Neuronal stem cell (in vitro differentiated cells): Measurements from ENCODE around the gene PSAPL1. TPM values are rescaled to one million over a fixed set of nuclear protein-coding genes. Genes with fewer than 3 reads are reported as not detected.

Source experiments
- DNase-seq: peaks from one replicate; pipeline ENCODE4 v3.0.0-alpha.2; 2013; ENCODE audit warnings: low spot score
- H2AFZ ChIP-seq: one replicate; pipeline ENCODE4 v1.6.1; 2013; ENCODE audit warnings: mild to moderate bottlenecking, low read length, inconsistent platforms
- H2AK5ac ChIP-seq: 2 replicates; pipeline ENCODE4 v1.6.1; 2013; ENCODE audit warnings: low read depth, mild to moderate bottlenecking, inconsistent platforms, low read length, moderate library complexity, mixed read lengths
- H2BK120ac ChIP-seq: 2 replicates; pipeline ENCODE4 v1.6.1; 2013; ENCODE audit warnings: low read depth, mild to moderate bottlenecking, inconsistent platforms, low read length, moderate library complexity, mixed read lengths
- H2BK12ac ChIP-seq: one replicate; pipeline ENCODE4 v1.6.1; 2013; ENCODE audit warnings: low read length, inconsistent platforms
- H2BK15ac ChIP-seq: 2 replicates; pipeline ENCODE4 v1.6.1; 2013; ENCODE audit warnings: mild to moderate bottlenecking, low read length, inconsistent platforms, mixed read lengths
- H2BK5ac ChIP-seq: one replicate; pipeline ENCODE4 v1.6.1; 2013; ENCODE audit warnings: inconsistent platforms, mild to moderate bottlenecking, low read length, moderate library complexity
- H3K14ac ChIP-seq: one replicate; pipeline ENCODE4 v1.6.1; 2013; ENCODE audit warnings: low read length, inconsistent platforms
- H3K18ac ChIP-seq: 2 replicates; pipeline ENCODE4 v1.6.1; 2013; ENCODE audit warnings: low read length, inconsistent platforms
- H3K23ac ChIP-seq: 2 replicates; pipeline ENCODE4 v1.6.1; 2013; ENCODE audit warnings: low read depth, mild to moderate bottlenecking, mixed read lengths, low read length, inconsistent platforms; ENCODE audit not compliant: poor library complexity
- H3K27ac ChIP-seq: replicated peaks from 3 replicates; pipeline ENCODE4 v1.5.1; 2013; ENCODE audit warnings: low read length, inconsistent platforms
- H3K27me3 ChIP-seq, 3 experiments: 2 replicates each; pipeline ENCODE4 v1.6.1; 2013; ENCODE audit warnings: low read length in 3 of 3, mild to moderate bottlenecking in 2 of 3, inconsistent platforms in 1 of 3, low read depth in 1 of 3, mixed read lengths in 1 of 3, moderate library complexity in 1 of 3; ENCODE audit not compliant: control insufficient read depth in 3 of 3, insufficient read depth in 3 of 3
- H3K36me3 ChIP-seq, 2 donors: replicated peaks in 1 of 2; 2 replicates each; pipeline ENCODE4 v1.6.1; 2013; ENCODE audit warnings: low read length in 2 of 2; ENCODE audit not compliant: control insufficient read depth in 2 of 2, insufficient read depth in 2 of 2
- H3K4ac ChIP-seq: 2 replicates; pipeline ENCODE4 v1.6.1; 2013; ENCODE audit warnings: inconsistent platforms, mild to moderate bottlenecking, low read length, moderate library complexity
- H3K4me1 ChIP-seq, 2 donors: 1 replicate in 1 of 2; 2 replicates in 1 of 2; pipeline ENCODE4 v1.6.1; 2013; ENCODE audit warnings: low read length in 2 of 2, low read depth in 1 of 2; ENCODE audit not compliant: control insufficient read depth in 2 of 2, insufficient read depth in 1 of 2
- H3K4me2 ChIP-seq: one replicate; pipeline ENCODE4 v1.6.1; 2013; ENCODE audit warnings: mild to moderate bottlenecking, low read length, inconsistent platforms; ENCODE audit not compliant: insufficient read depth, poor library complexity, severe bottlenecking
- H3K4me3 ChIP-seq, 2 donors: 2 replicates each; pipeline ENCODE4 v1.5.1; 2013; ENCODE audit warnings: low read length in 2 of 2, mild to moderate bottlenecking in 2 of 2, inconsistent platforms in 1 of 2, moderate library complexity in 1 of 2
- H3K79me1 ChIP-seq: one replicate; pipeline ENCODE4 v1.6.1; 2013; ENCODE audit warnings: low read depth, mild to moderate bottlenecking, inconsistent platforms, low read length, moderate library complexity
- H3K9ac ChIP-seq: one replicate; pipeline ENCODE4 v1.6.1; 2013; ENCODE audit warnings: mild to moderate bottlenecking, low read depth, low read length, inconsistent platforms; ENCODE audit not compliant: poor library complexity
- H3K9me3 ChIP-seq, 2 donors: replicated peaks in 1 of 2; 2 replicates each; pipeline versions ENCODE3 to v1.6.1; 2013; ENCODE audit warnings: low read length in 2 of 2, mild to moderate bottlenecking in 2 of 2, inconsistent platforms in 1 of 2, low read depth in 1 of 2, mixed read lengths in 1 of 2, moderate library complexity in 1 of 2; ENCODE audit not compliant: control insufficient read depth in 2 of 2, insufficient read depth in 1 of 2
- H4K8ac ChIP-seq: one replicate; pipeline ENCODE4 v1.6.1; 2013; ENCODE audit warnings: low read depth, mild to moderate bottlenecking, inconsistent platforms, low read length, moderate library complexity
- H4K91ac ChIP-seq: one replicate; pipeline ENCODE4 v1.6.1; 2013; ENCODE audit warnings: low read length, low read depth, mild to moderate bottlenecking, inconsistent platforms; ENCODE audit not compliant: poor library complexity
- WGBS, 2 donors: extraction: QIAGEN DNeasy Blood & Tissue Kit; methylation state at CpG; one replicate each; pipeline ENCODE4 v1.1.7; 2013; ENCODE audit warnings: missing lambda C conversion rate in 2 of 2, mixed read lengths in 1 of 2; ENCODE audit not compliant: insufficient read length in 2 of 2, insufficient replicate concordance in 1 of 2; ENCODE audit errors: extremely low coverage in 2 of 2; 5-methylcytosine and 5-hydroxymethylcytosine counted together
- polyA plus RNA-seq, 2 experiments: library from polyadenylated mRNA; stranded (reverse); fragments of 200-250 nt; gene quantifications; one replicate each; pipeline ENCODE4 v1.2.3, GENCODE V29; 2013

The PSAPL1 gene
- polyA plus RNA-seq (2013, experiment 1 of 2) = 0.01 TPM
- not detected for polyA plus RNA-seq (2013, experiment 2 of 2)

- no peak for DNase-seq
- H3K9me3 ChIP-seq = peaks cover 0 to 5% of the 10 kb centered on the region in 2 donors
- H2BK120ac ChIP-seq = no peak within 1 kb of the TSS
- H3K18ac ChIP-seq = peak within 1 kb of the TSS; percentile 83
- peak within 1 kb of the TSS in 1 of 2 donors; percentile 30 for H3K4me3 ChIP-seq
- no peak within 1 kb of the TSS for H4K8ac ChIP-seq
- H3K36me3 ChIP-seq = no peaks in the 10 kb centered on the region
- H3K4me1 ChIP-seq = peaks cover 0 to 18% of the 10 kb centered on the region in 2 donors
- peak within 1 kb of the TSS; percentile 60 for H2BK12ac ChIP-seq
- H2BK5ac ChIP-seq = no peak within 1 kb of the TSS
- peak within 1 kb of the TSS; percentile 47 for H2BK15ac ChIP-seq
- peak within 1 kb of the TSS; percentile 17 for H3K23ac ChIP-seq
- no peak within 1 kb of the TSS for H3K4me2 ChIP-seq
- no peak within 1 kb of the TSS for H2AFZ ChIP-seq
- H3K27me3 ChIP-seq = no peaks in the 10 kb centered on the region
- no peaks in the 10 kb centered on the region for H3K79me1 ChIP-seq
- H3K9ac ChIP-seq = peak within 1 kb of the TSS; percentile 2
- H3K14ac ChIP-seq = no peak within 1 kb of the TSS
- H3K4ac ChIP-seq = no peak within 1 kb of the TSS
- no CpG with 5 or more reads among the region's 7 CpGs for WGBS, 2 donors
- H3K27ac ChIP-seq = no peak within 1 kb of the TSS
- no peak within 1 kb of the TSS for H4K91ac ChIP-seq
- H2AK5ac ChIP-seq = peak within 1 kb of the TSS; percentile 96
Observed at GRCh38 chr4:7434766-7435150, at the start of gene PSAPL1. Gene PSAPL1, minus strand, starts transcription at chr4:7434930. Its CDS starts 51 bp downstream, at chr4:7434879.

- H2BK120ac ChIP-seq = no peak overlapping the region
- H3K23ac ChIP-seq = no peak overlapping the region
- peak overlapping the region; percentile 79 for H2BK15ac ChIP-seq
- DNase-seq = no peak
- peaks cover 0 to 6% of the 10 kb centered on the region in 2 donors for H3K4me1 ChIP-seq
- H4K91ac ChIP-seq = no peak overlapping the region
- no peak overlapping the region for H3K4me3 ChIP-seq
- no peak overlapping the region for H3K9ac ChIP-seq
- H3K27me3 ChIP-seq = peaks cover 0 to 18% (median 0%) of the 10 kb centered on the region in 3 experiments
- H2AFZ ChIP-seq = no peak overlapping the region
- H3K4me2 ChIP-seq = no peak overlapping the region
- H3K14ac ChIP-seq = no peak overlapping the region
- H3K36me3 ChIP-seq = no peaks in the 10 kb centered on the region
- H3K4ac ChIP-seq = no peak overlapping the region
- H4K8ac ChIP-seq = no peak overlapping the region
- H3K18ac ChIP-seq = peak overlapping the region; percentile 15
- H2AK5ac ChIP-seq = peak overlapping the region; percentile 31
- no peaks in the 10 kb centered on the region for H3K79me1 ChIP-seq
- no CpG with 5 or more reads among the region's 14 CpGs for WGBS, 2 donors
- H2BK12ac ChIP-seq = no peak overlapping the region
- no peak overlapping the region for H3K27ac ChIP-seq
- H3K9me3 ChIP-seq = no peaks in the 10 kb centered on the region
- peak overlapping the region; percentile 39 for H2BK5ac ChIP-seq
Observed at GRCh38 chr4:7481227-7481626, 46.5 kb upstream of the PSAPL1 start.

GRCh38 chr4:7480423-7480822 is 45.7 kb upstream of the PSAPL1 start:
- H2BK12ac ChIP-seq = peak overlapping the region; percentile 16
- peak overlapping the region; percentile 1 for H2AK5ac ChIP-seq
- no peak overlapping the region for H3K14ac ChIP-seq
- no peak overlapping the region for H2BK120ac ChIP-seq
- H3K4me3 ChIP-seq = no peak overlapping the region
- no peak overlapping the region for H2BK5ac ChIP-seq
- peak overlapping the region; percentile 40 for H3K4ac ChIP-seq
- peak overlapping the region; percentile 44 for H4K91ac ChIP-seq
- no peaks in the 10 kb centered on the region for H3K9me3 ChIP-seq
- peak overlapping the region; percentile 57 for H3K18ac ChIP-seq
- no peaks in the 10 kb centered on the region for H3K36me3 ChIP-seq
- H4K8ac ChIP-seq = no peak overlapping the region
- peaks cover 0 to 14% (median 0%) of the 10 kb centered on the region in 3 experiments for H3K27me3 ChIP-seq
- H3K27ac ChIP-seq = no peak overlapping the region
- H3K23ac ChIP-seq = no peak overlapping the region
- DNase-seq = no peak
- H3K79me1 ChIP-seq = no peaks in the 10 kb centered on the region
- H2AFZ ChIP-seq = no peak overlapping the region
- H3K4me1 ChIP-seq = peaks cover 0 to 6% of the 10 kb centered on the region in 2 donors
- WGBS, 2 donors = no CpG with 5 or more reads among the region's 16 CpGs
- H2BK15ac ChIP-seq = peak overlapping the region; percentile 72
- no peak overlapping the region for H3K9ac ChIP-seq
- no peak overlapping the region for H3K4me2 ChIP-seq

- H3K36me3 ChIP-seq = no peaks in the 10 kb centered on the region
- H3K4me2 ChIP-seq = no peak overlapping the region
- H4K91ac ChIP-seq = no peak overlapping the region
- no peak overlapping the region for H3K18ac ChIP-seq
- H3K9me3 ChIP-seq = no peaks in the 10 kb centered on the region
- H2BK120ac ChIP-seq = no peak overlapping the region
- H3K27ac ChIP-seq = no peak overlapping the region
- H3K4ac ChIP-seq = no peak overlapping the region
- no peak overlapping the region for H3K4me3 ChIP-seq
- no peak overlapping the region for H3K14ac ChIP-seq
- H2BK5ac ChIP-seq = no peak overlapping the region
- H3K9ac ChIP-seq = no peak overlapping the region
- H2BK15ac ChIP-seq = no peak overlapping the region
- DNase-seq = no peak
- H3K4me1 ChIP-seq = no peaks in the 10 kb centered on the region
- H3K23ac ChIP-seq = no peak overlapping the region
- no peaks in the 10 kb centered on the region for H3K79me1 ChIP-seq
- H4K8ac ChIP-seq = no peak overlapping the region
- H2AK5ac ChIP-seq = peak overlapping the region; percentile 53
- H3K27me3 ChIP-seq = peaks cover 0 to 3% (median 0%) of the 10 kb centered on the region in 3 experiments
- no peak overlapping the region for H2BK12ac ChIP-seq
- no CpG with 5 or more reads among the region's 11 CpGs for WGBS, 2 donors
- no peak overlapping the region for H2AFZ ChIP-seq
Observed at GRCh38 chr4:7478665-7479064, 43.9 kb upstream of the PSAPL1 start.
